ENCODE results near the gene SIRT7.

SIRT7 gene, protein sequence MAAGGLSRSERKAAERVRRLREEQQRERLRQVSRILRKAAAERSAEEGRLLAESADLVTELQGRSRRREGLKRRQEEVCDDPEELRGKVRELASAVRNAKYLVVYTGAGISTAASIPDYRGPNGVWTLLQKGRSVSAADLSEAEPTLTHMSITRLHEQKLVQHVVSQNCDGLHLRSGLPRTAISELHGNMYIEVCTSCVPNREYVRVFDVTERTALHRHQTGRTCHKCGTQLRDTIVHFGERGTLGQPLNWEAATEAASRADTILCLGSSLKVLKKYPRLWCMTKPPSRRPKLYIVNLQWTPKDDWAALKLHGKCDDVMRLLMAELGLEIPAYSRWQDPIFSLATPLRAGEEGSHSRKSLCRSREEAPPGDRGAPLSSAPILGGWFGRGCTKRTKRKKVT

DNA sequence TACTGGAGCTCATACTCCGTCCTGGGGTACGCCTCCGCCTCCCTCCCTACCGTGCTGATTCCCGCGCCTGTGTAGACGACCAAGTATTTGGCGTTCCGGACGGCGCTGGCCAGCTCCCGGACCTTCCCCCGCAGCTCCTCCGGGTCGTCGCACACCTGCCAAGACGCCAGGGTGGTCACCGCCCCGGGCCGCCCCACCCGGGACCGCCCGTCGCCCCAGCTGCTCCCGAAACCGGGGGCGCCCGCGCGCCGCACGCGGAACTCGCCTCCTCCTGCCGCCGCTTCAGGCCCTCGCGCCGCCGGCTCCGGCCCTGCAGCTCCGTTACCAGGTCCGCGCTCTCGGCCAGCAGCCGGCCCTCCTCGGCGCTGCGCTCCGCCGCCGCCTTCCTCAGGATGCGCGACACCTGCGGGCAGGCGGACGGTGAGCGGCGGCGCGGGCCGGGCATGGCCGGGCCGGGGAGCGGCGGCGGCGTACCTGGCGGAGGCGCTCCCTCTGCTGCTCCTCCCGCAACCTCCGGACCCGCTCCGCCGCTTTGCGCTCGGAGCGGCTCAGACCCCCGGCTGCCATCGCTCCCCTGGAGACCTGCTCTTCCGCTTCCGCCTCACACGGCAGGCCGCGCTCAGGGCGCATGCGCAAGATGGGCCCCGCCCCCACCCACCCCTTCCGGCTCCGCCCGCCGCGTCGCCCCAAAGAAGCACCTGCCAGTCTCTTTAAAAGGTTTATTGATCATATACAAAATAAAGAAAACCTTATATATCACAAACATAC lies at the start of gene SIRT7:
Gene SIRT7, minus strand, starts transcription at position 612 of the 768 bp plus-strand sequence. Its CDS starts 45 bp downstream, at position 567.
- DNase-seq (ENCODE audit: low read depth, low spot score): no peak

DNA sequence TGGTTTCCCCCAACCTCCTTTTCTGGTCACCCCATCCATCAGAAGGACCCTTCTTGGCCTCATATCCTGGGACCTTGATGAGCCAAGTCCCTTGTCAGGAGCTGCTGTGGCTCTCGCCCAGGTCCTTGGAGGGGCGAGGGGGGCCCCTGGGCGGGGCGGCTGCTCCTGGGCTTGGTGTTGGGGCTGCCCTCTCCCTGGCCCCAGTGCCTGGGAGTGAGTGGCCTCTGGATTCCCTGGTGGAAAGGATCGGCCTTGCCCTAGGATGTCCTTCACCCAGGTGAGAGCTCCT lies 49.2 kb upstream of the SIRT7 start:
- DNase-seq (ENCODE audit: low read depth, low spot score): no peak

DNA sequence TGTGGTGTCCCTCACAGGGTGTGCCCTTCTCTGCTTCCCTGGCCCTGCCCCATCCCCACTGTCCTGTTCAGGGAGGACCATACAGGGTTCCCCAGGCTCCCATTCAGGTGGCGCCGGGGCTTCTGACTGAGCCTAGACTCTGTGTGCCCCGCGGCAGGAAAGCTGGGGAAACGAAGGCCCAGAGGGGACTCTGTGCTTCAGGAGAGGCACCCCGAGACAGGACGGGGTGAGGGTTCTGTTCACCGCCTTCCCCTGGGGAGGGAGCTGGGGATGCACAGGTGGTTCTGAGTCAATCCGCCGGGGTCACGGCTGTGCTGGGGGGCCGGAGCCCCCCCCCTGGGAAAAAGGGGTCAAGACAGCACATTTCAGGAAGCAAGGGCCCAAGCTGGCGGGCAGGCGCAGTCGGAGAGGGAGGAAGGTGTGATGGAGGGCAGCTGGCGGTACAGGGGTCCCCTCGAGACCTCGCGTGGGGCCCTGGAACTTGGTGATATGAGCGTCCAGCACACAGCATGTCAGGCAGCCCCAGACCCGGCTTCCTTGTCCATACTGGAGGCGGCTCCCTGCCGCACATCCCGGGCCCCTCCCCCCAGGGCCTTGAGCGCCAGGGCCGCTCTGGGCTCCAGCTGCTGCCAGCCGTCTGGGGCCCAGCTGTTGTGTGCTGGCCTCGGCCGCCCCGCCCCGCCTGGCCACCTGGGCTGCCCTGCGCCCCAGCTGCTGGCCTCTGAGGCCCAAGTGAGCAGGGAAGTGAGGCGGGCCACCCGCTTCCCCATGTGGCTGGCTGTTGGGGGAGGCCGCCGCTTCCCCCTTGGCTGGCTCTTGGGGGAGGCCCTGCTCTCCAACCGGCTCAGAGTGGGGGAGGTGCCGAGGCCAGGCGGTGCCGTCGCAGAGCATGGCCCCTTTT lies 48.6 kb upstream of the SIRT7 start:
- no peak for DNase-seq (ENCODE audit: low read depth, low spot score)

DNA sequence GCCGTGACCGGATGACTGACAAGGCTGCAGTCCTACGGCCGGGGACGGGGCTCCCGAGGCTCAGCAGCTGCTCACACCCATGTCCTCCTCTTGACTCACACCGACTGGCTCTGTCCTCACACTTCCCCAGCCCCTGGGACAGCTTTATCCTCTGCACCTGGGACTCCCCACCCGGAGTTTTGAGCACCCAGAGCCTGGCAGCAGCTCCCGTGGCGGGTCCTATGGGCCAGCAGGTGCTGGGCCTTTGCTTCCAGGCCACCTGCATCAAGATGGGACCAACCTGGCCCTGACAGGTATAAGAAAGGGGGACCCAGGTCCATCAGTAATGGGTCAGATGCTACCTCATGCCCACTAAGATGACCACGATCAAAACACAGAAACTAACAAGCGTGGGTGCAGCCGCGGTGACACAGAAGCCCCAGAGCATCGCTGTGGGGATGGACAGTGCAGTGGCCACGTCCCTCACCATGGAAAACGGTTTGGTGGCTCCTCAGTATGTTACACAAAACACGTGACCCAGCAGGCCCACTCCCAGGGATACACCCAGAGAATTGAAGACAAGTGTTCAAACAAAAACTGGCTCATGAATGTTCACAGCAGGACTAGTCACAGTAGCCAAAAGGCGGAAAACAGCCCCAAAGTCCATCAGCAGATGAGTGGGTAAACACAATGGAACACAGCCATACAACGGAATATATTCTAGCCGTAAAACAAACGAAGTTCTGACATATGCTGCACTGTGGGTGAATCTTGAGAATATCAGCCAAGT lies 46.3 kb upstream of the SIRT7 start:
- DNase-seq (ENCODE audit: low read depth, low spot score): no peak

DNA sequence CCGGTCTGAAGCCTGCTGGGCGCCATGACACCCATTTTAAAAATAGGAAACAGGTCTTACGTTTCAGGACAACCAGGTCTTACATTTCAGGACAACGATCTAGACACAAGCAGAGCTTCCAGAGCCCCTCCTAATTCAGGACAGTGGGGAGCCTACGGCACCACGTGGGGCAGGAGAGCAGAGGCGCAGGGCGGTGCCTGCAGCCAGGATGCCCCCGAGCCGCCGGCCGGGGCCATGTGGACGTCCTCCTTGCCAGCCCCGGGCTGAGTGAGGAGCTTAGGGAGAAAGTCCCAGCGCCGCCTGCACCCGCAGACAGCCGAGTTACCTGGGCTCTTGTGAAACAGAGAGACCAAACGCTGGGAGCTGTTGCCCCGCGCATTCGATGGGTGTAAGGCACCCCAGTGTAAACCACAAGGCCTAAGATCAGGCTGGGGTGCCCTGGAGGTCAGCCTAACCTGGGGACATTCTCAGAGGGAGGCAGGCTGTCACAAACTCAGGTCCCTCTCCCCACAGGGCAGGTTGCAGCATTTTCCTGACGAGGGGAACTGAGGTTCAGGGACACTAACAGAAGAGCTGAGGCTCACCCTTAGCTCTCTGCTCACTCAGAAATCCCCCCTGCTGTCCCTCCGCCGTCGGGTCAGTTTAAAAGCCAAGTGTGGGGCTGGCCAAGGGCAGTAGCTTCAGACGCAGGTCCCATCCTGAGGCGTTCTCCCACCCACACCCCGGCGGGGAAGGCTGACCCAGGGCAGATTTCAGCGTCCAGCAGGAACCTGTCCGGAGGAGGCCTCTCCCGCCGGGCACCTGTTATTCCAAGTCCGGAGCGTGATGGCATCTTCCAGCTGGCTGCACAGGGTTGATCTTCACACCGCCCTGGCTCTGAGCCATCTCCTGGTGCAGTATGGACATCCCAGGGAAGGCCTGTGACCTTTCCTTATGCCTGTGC lies 44.8 kb upstream of the SIRT7 start:
- no peak for DNase-seq (ENCODE audit: low read depth, low spot score)

DNA sequence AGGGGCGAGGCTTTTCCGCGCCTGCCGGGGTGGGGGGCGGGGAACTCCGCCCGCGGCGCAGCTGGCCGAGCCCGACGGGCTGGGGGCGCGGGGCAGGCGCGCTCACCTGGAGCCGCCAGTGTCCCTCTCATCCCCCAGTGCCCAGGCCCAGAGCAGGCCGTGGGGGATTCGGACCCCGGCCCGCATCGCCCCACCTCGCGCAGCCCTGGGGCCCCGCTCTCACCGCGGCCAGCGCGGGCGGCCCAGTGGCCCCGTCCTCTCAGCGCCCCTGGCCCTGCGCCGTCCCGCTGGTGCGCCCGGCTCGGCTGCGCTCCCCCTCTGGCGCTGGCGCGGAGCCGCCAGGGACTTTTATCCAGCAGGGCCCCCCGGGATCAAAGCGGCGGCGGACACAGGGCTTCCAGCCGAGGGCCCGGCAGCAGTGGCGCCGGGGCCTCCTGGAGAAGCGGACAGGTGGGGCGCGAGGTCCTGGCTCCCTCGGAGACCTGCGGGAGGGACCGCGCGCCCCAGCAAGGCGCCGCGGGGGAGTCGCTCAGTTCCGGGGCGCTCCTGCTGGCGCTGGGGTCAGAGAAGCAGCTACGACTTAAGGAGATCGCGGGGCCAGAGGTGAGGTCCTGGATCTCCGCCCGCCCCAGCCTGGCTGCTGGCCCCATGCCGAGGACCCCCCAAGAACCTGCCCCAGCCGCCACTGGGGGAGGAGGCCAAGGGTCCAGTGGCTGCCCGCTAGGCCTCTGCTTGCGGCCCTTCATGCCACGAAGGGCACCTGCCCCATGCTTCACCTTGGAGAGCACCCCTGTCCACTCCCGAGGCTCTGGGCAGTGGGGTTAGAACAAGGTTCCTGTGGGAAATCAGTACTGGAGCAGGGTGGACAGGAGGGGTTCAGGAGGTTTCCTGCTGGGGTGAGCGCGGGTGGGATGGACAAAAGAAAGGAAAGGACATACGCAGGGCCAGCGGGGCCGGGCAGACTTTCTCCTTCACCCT lies 43.8 kb upstream of the SIRT7 start:
- no peak for DNase-seq (ENCODE audit: low read depth, low spot score)

DNA sequence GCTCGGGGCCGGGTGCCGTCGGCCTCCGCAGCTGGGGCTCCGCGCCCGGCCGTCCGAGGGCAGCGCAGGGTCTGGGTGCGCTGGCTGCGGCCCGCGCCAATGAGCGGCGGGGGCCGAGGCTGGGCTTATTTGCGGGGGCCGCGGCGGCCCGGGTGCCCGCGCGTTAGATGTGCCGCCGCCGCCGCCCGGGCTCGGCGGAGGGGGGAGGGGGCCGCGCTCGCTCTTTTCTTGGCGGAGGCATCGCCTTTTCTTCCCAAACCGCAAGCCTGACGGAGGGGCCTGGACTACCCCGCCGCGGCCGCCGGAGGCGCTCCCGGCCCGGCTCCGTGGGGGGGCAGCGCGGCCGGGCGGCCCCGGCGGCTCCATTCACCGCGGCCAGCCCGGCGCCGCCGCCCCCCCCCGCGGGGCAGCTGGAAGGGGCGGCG lies 43.1 kb upstream of the SIRT7 start, which contains the start of gene NOTUM:
Gene NOTUM, minus strand, starts transcription at position 101 of the 425 bp plus-strand sequence. CDS start 278 bp downstream, outside the sequence.
- DNase-seq (ENCODE audit: low read depth, low spot score): no peak

DNA sequence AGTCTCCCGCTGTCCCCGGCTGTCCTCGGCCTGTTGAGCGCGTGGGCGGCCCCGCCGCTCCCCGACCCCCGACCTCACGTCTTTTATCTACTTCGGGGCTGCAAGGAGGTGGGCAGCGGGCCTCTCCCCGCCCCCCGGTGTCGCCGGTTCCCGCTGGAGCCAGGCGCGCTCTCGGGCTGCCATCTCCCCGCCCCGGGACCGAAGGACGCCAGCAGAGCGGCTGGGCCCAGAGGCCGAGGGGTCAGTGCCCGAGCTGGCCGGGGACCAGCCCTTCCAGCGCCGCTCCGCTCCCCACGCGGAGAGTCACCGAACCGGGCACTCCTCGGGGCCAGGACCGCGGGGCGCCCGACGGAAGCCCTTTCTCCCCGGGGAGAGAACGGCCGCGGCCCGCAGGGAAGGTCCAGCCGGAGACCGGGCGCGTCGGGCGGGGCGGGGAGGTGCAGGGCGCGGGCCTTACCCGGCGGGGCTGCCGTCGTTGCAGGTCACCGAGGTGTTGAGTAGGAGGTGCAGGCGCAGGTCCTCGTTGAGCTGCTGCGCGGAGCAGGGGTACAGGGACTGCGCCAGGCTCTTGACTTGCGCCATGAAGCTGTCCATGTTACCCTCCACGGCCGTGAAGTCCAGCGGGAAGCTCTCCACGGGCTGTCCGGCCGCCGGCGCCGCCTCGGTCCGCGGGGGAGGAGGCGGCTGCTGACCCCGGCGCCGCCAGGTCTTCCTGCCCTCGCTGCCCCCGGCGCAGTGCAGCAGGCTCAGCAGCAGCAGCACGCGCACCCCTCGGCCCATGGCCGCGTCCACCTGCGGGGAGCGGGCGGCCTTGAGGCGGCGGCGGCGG lies 42.4 kb upstream of the SIRT7 start:
- no peak for DNase-seq (ENCODE audit: low read depth, low spot score)

DNA sequence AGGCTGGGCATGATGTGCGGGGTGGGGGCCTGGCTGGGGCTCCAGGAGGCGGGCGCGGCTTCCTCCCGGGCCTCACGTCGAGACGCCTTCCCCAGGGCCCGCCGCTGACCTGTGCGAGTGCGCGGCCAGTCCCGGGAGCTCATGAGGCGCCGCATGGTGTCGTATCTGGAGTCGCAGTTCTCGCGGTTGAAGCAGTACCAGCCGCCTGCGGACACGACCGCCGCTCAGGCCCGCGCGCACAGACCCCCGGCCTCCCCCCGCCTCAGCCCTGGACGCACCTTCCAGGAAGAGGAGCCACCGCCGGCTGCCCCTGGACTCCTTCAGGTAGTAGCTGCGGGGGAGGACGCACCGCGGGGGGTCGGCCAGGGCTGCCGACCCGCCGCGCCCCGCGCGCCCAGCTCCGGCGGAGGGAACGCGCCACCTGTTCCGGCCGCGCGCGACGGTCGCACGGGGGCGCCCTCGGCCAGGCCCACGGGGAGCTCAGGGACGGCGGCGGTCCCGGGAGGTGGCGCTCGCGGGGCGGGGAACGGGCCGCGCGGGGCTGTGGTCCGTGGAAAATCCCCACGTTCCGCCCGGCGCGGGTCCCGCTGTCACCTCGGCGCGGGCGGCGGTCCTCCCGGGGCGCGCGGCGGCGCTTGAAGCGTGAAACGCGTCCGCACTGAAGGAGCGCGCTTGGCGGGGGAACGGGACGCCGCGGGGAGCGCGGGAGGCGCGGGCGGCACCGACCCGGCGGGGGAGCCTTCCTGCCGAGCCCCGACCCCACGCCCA lies 41.6 kb upstream of the SIRT7 start:
- no peak for DNase-seq (ENCODE audit: low read depth, low spot score)

DNA sequence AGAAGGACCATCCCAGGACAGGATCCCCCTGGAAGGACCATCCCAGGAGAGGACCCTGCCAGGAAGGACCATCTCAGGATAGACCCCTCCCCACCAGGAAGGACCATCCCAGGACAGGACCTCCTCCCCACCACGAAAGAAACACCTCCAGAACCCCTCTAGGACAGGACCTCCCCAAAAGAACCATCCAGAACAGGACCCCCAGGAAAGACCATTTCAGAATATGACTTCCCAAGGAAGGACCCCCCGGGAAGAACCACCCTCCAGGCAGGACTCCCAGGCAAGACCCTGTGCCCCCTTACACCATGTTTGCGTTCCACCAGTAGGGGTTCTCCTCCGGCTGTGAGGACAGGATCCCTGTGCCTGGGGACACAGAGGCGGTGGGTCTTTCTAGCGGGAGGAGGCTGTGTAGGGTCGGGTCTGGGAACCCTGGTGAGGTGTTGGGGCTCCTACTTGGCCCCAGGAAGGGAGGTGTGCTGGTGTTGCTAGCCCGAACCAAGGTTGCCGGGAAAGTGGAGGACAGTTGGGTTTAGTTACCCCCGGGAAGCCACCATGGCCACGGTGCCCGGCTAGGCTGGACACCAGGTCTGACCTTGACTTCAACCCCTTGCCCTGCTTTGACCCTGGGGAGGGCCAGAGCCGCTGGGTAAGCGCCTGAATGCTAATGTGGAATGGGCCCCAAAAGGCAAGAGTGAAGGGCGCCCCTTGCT lies 40.8 kb upstream of the SIRT7 start:
- no peak for DNase-seq (ENCODE audit: low read depth, low spot score)

DNA sequence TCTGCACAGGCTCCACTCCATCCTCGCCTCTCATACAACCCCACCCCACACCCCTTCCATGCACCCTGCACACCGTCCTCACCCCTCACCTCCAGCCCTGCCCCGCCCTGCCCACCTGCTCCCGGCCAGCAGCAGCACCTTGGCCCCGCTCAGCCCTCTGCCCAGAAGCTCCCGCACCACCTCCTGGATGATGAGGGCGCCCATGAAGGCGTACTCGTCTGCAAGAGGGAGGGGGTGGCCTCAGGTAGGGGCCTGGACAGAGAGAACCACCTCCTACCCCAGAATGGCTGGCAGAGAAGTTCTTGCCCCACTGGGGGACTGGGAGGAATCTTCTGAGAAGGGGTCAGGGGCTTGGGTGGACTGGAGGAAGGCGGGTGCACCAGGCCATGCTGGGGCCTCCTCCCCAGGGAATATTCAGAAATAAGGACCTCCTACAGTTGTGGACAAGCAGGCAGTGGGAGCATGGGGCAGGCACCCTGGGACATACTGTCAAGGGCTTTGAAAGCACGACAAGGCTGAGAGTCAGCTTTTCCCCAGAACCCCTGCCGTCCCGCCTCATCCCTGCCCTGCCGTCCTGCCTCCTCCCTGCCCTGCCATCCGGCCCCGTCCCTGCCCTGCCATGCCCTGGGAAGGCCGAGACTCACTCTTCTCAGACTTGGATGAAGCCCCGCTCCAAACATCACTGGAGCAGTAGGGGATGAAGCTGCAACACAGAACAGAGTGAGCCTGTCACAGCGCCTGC lies 39.9 kb upstream of the SIRT7 start:
- no peak for DNase-seq (ENCODE audit: low read depth, low spot score)

DNA sequence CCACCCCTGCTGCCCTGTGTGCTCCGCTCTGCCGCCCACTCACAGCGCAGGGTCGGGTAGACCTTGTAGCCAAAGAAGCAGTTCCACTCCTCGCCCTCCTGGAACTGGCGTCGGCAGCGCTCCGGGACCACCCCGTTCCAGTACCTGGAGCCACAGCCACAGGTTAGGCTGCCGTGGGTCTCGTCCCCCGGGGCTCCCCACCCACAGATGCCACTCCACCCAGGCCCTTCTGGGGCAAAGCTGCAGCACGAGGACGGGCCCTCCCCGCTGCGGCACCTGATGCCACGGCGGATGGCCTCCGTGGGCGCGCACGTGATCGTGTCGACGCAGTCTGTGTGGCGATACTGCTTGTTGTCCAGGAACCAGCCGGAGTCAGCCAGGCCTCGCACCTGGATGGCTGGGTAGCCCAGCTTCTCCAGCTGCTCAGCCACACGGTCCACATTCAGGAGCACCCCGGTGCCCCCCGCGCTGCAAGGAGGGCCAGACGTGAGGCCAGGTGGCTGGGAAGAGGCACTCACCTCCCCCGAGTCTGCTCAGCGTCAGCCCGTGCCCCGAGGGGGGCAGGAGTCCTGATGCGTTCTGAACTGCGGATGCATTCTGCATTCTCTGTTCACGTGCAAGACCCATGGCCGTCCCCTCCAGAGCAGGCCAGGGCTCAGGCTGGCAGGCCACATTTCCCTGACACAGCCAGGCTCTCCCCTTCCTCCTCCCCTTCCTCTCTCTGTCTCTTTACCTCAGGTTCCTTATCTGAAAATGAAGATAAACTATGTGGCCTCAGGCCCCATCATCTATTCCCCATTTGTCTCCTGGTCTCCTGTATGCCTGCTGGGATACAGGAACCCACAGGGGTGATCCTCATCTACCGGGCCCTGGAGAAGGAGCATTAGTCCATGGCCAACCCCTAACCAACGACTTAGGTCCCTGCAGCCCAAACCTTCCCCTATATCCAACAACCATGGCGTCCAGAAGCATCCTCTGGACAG lies 38.9 kb upstream of the SIRT7 start:
- DNase-seq (ENCODE audit: low read depth, low spot score): no peak

DNA sequence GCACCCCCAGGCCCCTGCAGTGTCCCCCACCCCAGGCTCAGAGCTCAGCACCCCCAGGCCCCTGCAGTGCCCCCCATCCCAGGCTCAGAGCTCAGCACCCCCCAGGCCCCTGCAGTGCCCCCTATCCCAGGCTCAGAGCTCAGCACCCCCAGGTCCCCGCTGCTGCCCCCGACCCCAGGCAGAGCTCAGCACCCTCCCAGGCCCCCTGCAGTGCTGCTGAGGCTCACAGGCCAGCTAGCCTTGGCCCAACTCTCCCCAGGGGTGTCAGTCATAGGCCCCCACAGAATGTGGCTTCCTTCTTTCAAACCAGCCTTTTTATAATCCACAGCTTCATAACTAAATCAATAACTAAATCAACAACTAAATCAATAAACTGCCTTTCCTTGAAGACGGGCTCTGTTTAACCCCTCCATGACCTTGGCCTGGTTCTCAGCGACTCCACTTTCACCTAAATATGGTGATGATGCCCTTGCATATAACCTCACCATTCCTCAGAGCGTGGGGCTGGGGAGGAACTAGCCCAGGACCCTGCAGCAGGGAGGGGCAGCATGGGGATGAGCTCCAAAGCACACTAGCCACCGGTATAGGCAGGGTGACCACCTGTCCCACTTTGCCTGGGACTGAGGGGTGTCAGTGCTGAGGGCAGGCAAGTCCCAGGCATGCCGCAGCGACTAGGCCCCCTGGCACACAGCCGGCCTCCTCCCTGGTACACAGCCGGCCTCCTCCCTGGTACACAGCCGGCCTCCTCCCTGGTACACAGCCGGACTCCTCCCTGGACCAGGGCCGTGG lies 38.0 kb upstream of the SIRT7 start:
- DNase-seq (ENCODE audit: low read depth, low spot score): no peak
